Liver (tissue), 9 donors: ENCODE results near the gene MUC2. TPM values are rescaled to one million over a fixed set of nuclear protein-coding genes. Genes with fewer than 3 reads are reported as not detected.

Experiments used
- DNase-seq: peaks from one replicate; pipeline ENCODE4 v3.0.0-alpha.2; 2017; ENCODE audit warnings: low spot score
- H3K27ac ChIP-seq, 2 donors: one replicate each; pipeline ENCODE4 v1.7.0; 2013; ENCODE audit warnings: inconsistent platforms in 2 of 2, low read length in 2 of 2, control low read depth in 1 of 2, low read depth in 1 of 2, mild to moderate bottlenecking in 1 of 2
- H3K27me3 ChIP-seq, 4 donors: one replicate each; pipeline versions ENCODE4 v1.6.1 to v1.7.0; 2013; ENCODE audit warnings: low read length in 3 of 4, inconsistent platforms in 1 of 4, mild to moderate bottlenecking in 1 of 4, moderate library complexity in 1 of 4; ENCODE audit not compliant: control insufficient read depth in 4 of 4, insufficient read depth in 4 of 4
- H3K36me3 ChIP-seq, 4 donors: one replicate each; pipeline versions ENCODE4 v1.6.1 to v1.7.0; 2013; ENCODE audit warnings: low read length in 3 of 4, mild to moderate bottlenecking in 3 of 4, low read depth in 1 of 4, moderate library complexity in 1 of 4; ENCODE audit not compliant: control insufficient read depth in 4 of 4, insufficient read depth in 3 of 4
- H3K4me1 ChIP-seq, 4 donors: one replicate each; pipeline versions ENCODE4 v1.6.1 to v1.7.0; 2013; ENCODE audit warnings: low read length in 3 of 4, mild to moderate bottlenecking in 3 of 4, moderate library complexity in 1 of 4; ENCODE audit not compliant: control insufficient read depth in 4 of 4, insufficient read depth in 4 of 4
- H3K4me3 ChIP-seq, 3 donors: one replicate each; pipeline versions ENCODE4 v1.6.1 to v1.7.0; 2013; ENCODE audit warnings: low read length in 3 of 3, control low read depth in 1 of 3, low read depth in 1 of 3, mild to moderate bottlenecking in 1 of 3
- H3K9ac ChIP-seq, 2 donors: one replicate each; pipeline ENCODE4 v1.7.0; 2013; ENCODE audit warnings: low read length in 2 of 2, mild to moderate bottlenecking in 2 of 2, moderate library complexity in 2 of 2, control low read depth in 1 of 2, low read depth in 1 of 2
- H3K9me3 ChIP-seq, 4 donors: one replicate each; pipeline versions ENCODE4 v1.6.1 to v1.7.0; 2013; ENCODE audit warnings: low read length in 3 of 4; ENCODE audit not compliant: control insufficient read depth in 4 of 4
- EGR1 ChIP-seq, 2 donors: IDR thresholded peaks; 2 replicates each; pipeline ENCODE4 v1.6.1; 2016 to 2018; ENCODE audit warnings: antibody characterized with exemption in 2 of 2, low read depth in 2 of 2
- FOXA1 ChIP-seq: IDR thresholded peaks from 2 replicates; pipeline ENCODE4 v1.6.1; 2016; ENCODE audit warnings: antibody characterized with exemption
- GABPA ChIP-seq, 2 donors: IDR thresholded peaks in 1 of 2; conservative IDR thresholded peaks in 1 of 2; 2 replicates each; pipeline ENCODE4 v1.6.1; 2016; ENCODE audit warnings: antibody characterized with exemption in 2 of 2, mild to moderate bottlenecking in 1 of 2, moderate library complexity in 1 of 2
- HNF4A ChIP-seq, 2 donors: conservative IDR thresholded peaks; 2 replicates each; pipeline ENCODE4 v1.6.1; 2016; ENCODE audit warnings: antibody characterized with exemption in 2 of 2, mild to moderate bottlenecking in 2 of 2
- JUND ChIP-seq, 2 donors: IDR thresholded peaks; 2 replicates each; pipeline ENCODE4 v1.6.1; 2016; ENCODE audit warnings: antibody characterized with exemption in 2 of 2
- NR2F2 ChIP-seq: IDR thresholded peaks from 2 replicates; pipeline ENCODE4 v1.6.1; 2016; ENCODE audit warnings: antibody characterized with exemption
- SP1 ChIP-seq: IDR thresholded peaks from 2 replicates; pipeline ENCODE4 v1.6.1; 2018; ENCODE audit warnings: antibody characterized with exemption, mild to moderate bottlenecking
- TAF1 ChIP-seq: conservative IDR thresholded peaks from 2 replicates; pipeline ENCODE4 v1.6.1; 2016; ENCODE audit warnings: antibody characterized with exemption, mild to moderate bottlenecking
- WGBS: extraction: QIAGEN DNeasy Blood & Tissue Kit; methylation state at CpG from one replicate; pipeline ENCODE4 v1.1.7; 2013; 5-methylcytosine and 5-hydroxymethylcytosine counted together
- polyA plus RNA-seq, 2 donors: library from polyadenylated mRNA; stranded (reverse) in 1 of 2; unstranded in 1 of 2; fragments of 200-250 nt in 1 of 2; fragments of >200 nt in 1 of 2; fragmentation: Nextera tagmentation in 1 of 2; extraction: Ambion mirVana in 1 of 2; gene quantifications; one replicate each; pipeline versions ENCODE4 v1.2.1 to v1.2.3, GENCODE V29; 2013 to 2015
- total RNA-seq, 2 donors: library from RNA; depleted of rRNA; stranded (reverse); fragments of >200 nt; gene quantifications; one replicate each; pipeline ENCODE4 v1.2.3, GENCODE V29; 2014
- TF ChIP-seq, protein P1 (sequence below): fragments of 150-350 bp; IDR thresholded peaks from 2 replicates; pipeline ENCODE4 v1.5.1; 2017; ENCODE audit warnings: improper control_type of control experiment, low read depth, low read length; ENCODE audit not compliant: missing input control
- TF ChIP-seq, protein P2 (sequence below): IDR thresholded peaks from 2 replicates; pipeline ENCODE4 v1.6.1; 2016; ENCODE audit warnings: antibody characterized with exemption
- TF ChIP-seq, protein P3 (sequence below): IDR thresholded peaks from 2 replicates; pipeline ENCODE4 v1.6.1; 2016; ENCODE audit warnings: antibody characterized with exemption
- TF ChIP-seq, protein P4 (sequence below): IDR thresholded peaks from 2 replicates; pipeline ENCODE4 v1.6.1; 2016; ENCODE audit warnings: antibody characterized with exemption, mild to moderate bottlenecking
- donor health status: healthy.
- donor health status: healthy.
- donor health status: healthy.
- donor health status: healthy.
- donor health status: healthy.

MUC2 gene
- total and polyA plus RNA-seq, 4 donors: under 0.01 TPM; not detected in 3

DNA sequence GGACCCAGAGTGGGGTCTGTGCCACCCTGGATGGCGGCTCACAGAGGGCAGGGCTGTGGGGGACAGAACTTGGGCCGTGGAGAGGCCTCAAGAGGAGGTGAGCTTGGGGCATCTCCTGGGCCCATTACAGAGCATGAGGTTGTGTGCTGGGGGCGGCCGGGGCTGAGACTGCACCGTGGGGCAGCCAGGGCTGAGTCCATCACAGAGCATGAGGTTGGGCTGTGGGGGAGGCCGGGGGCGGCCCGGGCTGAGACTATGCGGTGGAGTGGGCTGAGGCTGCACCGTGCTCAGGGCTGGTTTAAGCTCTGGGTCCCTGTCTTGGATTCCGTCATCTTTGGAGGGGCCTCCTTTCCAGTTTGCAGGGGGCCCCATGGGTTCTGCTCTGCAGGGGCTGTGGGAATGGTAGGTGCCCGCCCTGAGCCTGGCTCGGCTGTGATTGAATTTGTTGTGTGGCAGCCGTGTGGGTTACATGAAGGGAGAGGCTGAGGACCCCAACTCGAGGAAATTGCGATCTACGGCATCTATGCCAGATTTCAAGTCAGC, 45.0 kb downstream of the MUC2 start:
- Histone ChIP-seq H3K9me3 (no peaks in the 10 kb centered on the region), H3K4me3 (no peak overlapping the region), H3K27me3 (no peaks in the 10 kb centered on the region), H3K9ac (no peak overlapping the region), H3K36me3 (no peaks in the 10 kb centered on the region), H3K4me1 (no peaks in the 10 kb centered on the region), H3K27ac (no peak overlapping the region)
- TF ChIP-seq, protein P1, sequence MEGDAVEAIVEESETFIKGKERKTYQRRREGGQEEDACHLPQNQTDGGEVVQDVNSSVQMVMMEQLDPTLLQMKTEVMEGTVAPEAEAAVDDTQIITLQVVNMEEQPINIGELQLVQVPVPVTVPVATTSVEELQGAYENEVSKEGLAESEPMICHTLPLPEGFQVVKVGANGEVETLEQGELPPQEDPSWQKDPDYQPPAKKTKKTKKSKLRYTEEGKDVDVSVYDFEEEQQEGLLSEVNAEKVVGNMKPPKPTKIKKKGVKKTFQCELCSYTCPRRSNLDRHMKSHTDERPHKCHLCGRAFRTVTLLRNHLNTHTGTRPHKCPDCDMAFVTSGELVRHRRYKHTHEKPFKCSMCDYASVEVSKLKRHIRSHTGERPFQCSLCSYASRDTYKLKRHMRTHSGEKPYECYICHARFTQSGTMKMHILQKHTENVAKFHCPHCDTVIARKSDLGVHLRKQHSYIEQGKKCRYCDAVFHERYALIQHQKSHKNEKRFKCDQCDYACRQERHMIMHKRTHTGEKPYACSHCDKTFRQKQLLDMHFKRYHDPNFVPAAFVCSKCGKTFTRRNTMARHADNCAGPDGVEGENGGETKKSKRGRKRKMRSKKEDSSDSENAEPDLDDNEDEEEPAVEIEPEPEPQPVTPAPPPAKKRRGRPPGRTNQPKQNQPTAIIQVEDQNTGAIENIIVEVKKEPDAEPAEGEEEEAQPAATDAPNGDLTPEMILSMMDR: no peak
- no peak for DNase-seq
- WGBS: 80% methylated on average over 17 of the region's 17 CpGs

DNA sequence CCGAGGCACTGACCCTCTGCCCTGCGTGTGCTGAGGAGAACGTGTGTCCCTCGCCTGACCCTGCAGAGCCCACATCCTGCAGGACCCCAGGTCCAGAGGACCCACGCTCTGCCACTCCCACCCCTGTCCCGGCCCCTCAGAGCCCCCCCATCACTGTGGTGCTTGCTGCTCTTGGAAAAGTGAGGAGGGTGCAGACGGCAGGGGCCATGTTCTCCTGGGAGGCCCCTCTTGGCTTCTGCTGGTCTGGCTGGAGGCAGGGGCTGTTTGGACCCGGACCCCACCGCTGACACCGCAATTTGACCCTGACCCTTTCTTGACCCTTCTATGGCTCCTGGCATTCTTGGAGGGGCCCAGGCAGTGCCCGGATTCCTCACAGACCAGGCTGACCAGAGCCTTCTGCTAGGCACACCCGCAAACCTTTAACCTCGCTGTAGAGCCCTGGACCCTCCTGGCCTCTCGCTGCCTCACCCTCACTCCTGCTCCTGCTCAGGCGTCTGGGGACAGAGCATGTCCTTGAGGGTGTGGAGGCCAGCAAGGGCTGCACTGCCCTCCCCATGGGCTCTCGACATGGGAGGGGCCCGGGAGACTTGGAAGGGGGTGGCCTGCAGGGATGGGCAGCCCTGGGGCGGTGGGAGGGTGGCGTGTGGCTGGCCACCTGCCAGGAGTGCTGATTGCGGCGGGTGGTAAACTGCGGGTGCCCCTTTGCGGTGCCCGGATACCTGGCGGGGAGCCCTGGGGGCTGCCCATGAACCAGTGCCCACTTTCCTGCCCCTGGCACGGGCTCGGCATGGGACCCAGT, 46.1 kb downstream of the MUC2 start:
- no peak for DNase-seq
- Histone ChIP-seq H3K27me3 (no peaks in the 10 kb centered on the region), H3K9me3 (no peaks in the 10 kb centered on the region), H3K36me3 (no peaks in the 10 kb centered on the region), H3K9ac (no peak overlapping the region), H3K4me3 (no peak overlapping the region), H3K4me1 (no peaks in the 10 kb centered on the region), H3K27ac (no peak overlapping the region)
- TF ChIP-seq HNF4A (conservative IDR thresholded peaks at IDR 0.05): no peak
- TF ChIP-seq, protein P1: no peak
- TF ChIP-seq, protein P2, sequence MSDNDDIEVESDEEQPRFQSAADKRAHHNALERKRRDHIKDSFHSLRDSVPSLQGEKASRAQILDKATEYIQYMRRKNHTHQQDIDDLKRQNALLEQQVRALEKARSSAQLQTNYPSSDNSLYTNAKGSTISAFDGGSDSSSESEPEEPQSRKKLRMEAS: no peak
- 71% methylated on average over 27 of the region's 27 CpGs for WGBS

DNA sequence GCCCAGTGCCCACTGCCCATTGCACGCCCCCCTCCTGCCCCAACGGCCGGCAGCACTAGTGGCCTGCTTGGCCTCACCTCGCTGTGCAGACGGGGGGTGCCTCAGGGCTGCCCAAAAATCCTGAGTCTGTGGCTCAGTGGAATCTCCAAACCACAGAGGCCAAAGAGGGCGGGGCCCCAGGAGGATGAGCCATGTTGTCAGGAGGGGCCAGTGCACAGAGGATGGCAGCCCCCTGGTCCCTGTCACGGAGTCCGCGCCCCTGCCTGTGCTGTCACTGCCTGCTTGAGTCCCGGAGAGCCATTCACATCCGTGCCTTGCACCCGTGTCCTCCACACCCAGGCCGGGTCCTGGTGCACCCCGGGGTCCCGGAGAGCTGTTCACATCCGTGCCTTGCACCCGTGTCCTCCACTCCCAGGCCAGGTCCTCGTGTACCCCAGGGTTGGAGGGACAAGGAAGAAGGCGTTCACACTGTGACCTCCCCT, 46.7 kb downstream of the MUC2 start:
- no peaks in the 10 kb centered on the region for H3K9me3 ChIP-seq
- no peak overlapping the region for H3K9ac ChIP-seq
- WGBS: 82% methylated on average over 19 of the region's 19 CpGs
- H3K4me3 ChIP-seq: no peak overlapping the region
- H3K36me3 ChIP-seq: no peaks in the 10 kb centered on the region
- no peak overlapping the region for H3K27ac ChIP-seq
- no peak for DNase-seq
- H3K27me3 ChIP-seq: no peaks in the 10 kb centered on the region
- H3K4me1 ChIP-seq: no peaks in the 10 kb centered on the region
- TF ChIP-seq JUND (IDR thresholded peaks at IDR 0.05) (no peak), NR2F2 (no peak), HNF4A (conservative IDR thresholded peaks at IDR 0.05) (no peak), SP1 (no peak), EGR1 (IDR thresholded peaks at IDR 0.05; ENCODE audit: low read depth in 2 of 2) (no peak), GABPA (IDR thresholded peaks at IDR 0.05 in 1 of 2, conservative IDR thresholded peaks at IDR 0.05 in 1 of 2) (no peak), FOXA1 (no peak), TAF1 (no peak)
- TF ChIP-seq, protein P3, sequence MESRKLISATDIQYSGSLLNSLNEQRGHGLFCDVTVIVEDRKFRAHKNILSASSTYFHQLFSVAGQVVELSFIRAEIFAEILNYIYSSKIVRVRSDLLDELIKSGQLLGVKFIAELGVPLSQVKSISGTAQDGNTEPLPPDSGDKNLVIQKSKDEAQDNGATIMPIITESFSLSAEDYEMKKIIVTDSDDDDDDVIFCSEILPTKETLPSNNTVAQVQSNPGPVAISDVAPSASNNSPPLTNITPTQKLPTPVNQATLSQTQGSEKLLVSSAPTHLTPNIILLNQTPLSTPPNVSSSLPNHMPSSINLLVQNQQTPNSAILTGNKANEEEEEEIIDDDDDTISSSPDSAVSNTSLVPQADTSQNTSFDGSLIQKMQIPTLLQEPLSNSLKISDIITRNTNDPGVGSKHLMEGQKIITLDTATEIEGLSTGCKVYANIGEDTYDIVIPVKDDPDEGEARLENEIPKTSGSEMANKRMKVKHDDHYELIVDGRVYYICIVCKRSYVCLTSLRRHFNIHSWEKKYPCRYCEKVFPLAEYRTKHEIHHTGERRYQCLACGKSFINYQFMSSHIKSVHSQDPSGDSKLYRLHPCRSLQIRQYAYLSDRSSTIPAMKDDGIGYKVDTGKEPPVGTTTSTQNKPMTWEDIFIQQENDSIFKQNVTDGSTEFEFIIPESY: no peak
- TF ChIP-seq, protein P4, sequence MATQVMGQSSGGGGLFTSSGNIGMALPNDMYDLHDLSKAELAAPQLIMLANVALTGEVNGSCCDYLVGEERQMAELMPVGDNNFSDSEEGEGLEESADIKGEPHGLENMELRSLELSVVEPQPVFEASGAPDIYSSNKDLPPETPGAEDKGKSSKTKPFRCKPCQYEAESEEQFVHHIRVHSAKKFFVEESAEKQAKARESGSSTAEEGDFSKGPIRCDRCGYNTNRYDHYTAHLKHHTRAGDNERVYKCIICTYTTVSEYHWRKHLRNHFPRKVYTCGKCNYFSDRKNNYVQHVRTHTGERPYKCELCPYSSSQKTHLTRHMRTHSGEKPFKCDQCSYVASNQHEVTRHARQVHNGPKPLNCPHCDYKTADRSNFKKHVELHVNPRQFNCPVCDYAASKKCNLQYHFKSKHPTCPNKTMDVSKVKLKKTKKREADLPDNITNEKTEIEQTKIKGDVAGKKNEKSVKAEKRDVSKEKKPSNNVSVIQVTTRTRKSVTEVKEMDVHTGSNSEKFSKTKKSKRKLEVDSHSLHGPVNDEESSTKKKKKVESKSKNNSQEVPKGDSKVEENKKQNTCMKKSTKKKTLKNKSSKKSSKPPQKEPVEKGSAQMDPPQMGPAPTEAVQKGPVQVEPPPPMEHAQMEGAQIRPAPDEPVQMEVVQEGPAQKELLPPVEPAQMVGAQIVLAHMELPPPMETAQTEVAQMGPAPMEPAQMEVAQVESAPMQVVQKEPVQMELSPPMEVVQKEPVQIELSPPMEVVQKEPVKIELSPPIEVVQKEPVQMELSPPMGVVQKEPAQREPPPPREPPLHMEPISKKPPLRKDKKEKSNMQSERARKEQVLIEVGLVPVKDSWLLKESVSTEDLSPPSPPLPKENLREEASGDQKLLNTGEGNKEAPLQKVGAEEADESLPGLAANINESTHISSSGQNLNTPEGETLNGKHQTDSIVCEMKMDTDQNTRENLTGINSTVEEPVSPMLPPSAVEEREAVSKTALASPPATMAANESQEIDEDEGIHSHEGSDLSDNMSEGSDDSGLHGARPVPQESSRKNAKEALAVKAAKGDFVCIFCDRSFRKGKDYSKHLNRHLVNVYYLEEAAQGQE: no peak
- TF ChIP-seq, protein P1: no peak
